Aorta (tissue), 5 donors: ENCODE data around the gene CD247. TPM values are rescaled to one million over a fixed set of nuclear protein-coding genes. Genes with fewer than 3 reads are reported as not detected.
"Not testable (repeated sequence)": the region's sequence is repeated elsewhere in the genome, so short reads cannot be mapped to it uniquely, and the experiment has no call there.

Experiments
- ATAC-seq: fragments of 200-7000 bp; cut with Tn5 transposase; one replicate; pipeline ENCODE4 v1.9.1; 2022; ENCODE audit warnings: moderate library complexity; ENCODE audit not compliant: low FRiP score
- DNase-seq, 2 donors: peaks; one replicate each; pipeline ENCODE4 v3.0.0-alpha.2; 2020
- H3K27ac ChIP-seq, 2 donors: one replicate each; pipeline ENCODE4 v1.5.1; 2013; ENCODE audit warnings: low read length in 2 of 2, mild to moderate bottlenecking in 2 of 2, moderate library complexity in 2 of 2, control low read depth in 1 of 2, inconsistent platforms in 1 of 2, low read depth in 1 of 2
- H3K27me3 ChIP-seq, 2 donors: one replicate each; pipeline ENCODE4 v1.6.1; 2013; ENCODE audit warnings: control low read depth in 1 of 2, low read length in 1 of 2, mild to moderate bottlenecking in 1 of 2, moderate library complexity in 1 of 2; ENCODE audit not compliant: insufficient read depth in 2 of 2, control insufficient read depth in 1 of 2
- H3K36me3 ChIP-seq, 2 donors: one replicate each; pipeline ENCODE4 v1.6.1; 2013; ENCODE audit warnings: control low read depth in 1 of 2, low read length in 1 of 2, mild to moderate bottlenecking in 1 of 2; ENCODE audit not compliant: insufficient read depth in 2 of 2, control insufficient read depth in 1 of 2
- H3K4me1 ChIP-seq, 2 donors: one replicate each; pipeline ENCODE4 v1.6.1; 2013; ENCODE audit warnings: low read length in 2 of 2, control low read depth in 1 of 2, mild to moderate bottlenecking in 1 of 2, moderate library complexity in 1 of 2; ENCODE audit not compliant: insufficient read depth in 2 of 2, control insufficient read depth in 1 of 2
- H3K4me3 ChIP-seq, 2 donors: one replicate each; pipeline ENCODE4 v1.5.1; 2013; ENCODE audit warnings: low read length in 2 of 2, control low read depth in 1 of 2, mild to moderate bottlenecking in 1 of 2
- H3K9me3 ChIP-seq: one replicate; pipeline ENCODE4 v1.6.1; 2013; ENCODE audit warnings: mild to moderate bottlenecking, low read length; ENCODE audit not compliant: control insufficient read depth
- WGBS, 2 donors: extraction: QIAGEN DNeasy Blood & Tissue Kit; methylation state at CpG; one replicate each; pipeline ENCODE4 v1.1.7; 2013; 5-methylcytosine and 5-hydroxymethylcytosine counted together
- intact Hi-C, 2 donors: fragments of 100-400 bp; cut with DNase I; formaldehyde crosslinking; loops; one replicate each; pipeline versions ENCODE4 v1.14.2 to v1.15.0; 2022
- polyA plus RNA-seq, 2 donors: library from polyadenylated mRNA; stranded (reverse); fragments of 200-250 nt; gene quantifications; one replicate each; pipeline ENCODE4 v1.2.3, GENCODE V29; 2013
- total RNA-seq, 2 donors: library from RNA; stranded (reverse); fragmentation: NEBNext Ultra II Directional; extraction: Animal tissue kit (Norgen Biotek cat#: 25700); gene quantifications; one replicate each; pipeline ENCODE4 v1.2.1, GENCODE V29; 2021
- donor health status: healthy with polysubstance abuse.
- donor health status: Bipolar disorder and iron deficiency.
- donor health status: DM: no; HTN: no; CAD: no.
- donor health status: DM: no; HTN: no; CAD: no.
- donor health status: DM: yes; HTN: yes; CAD: no.

CD247 gene
- total and polyA plus RNA-seq, 4 donors: 0.64 to 4.3 (median 4.0) TPM; not detected in 1

- Histone ChIP-seq H3K36me3 (no peaks in the 10 kb centered on the region), H3K9me3 (no peaks in the 10 kb centered on the region), H3K4me1 (peaks cover 0 to 4% of the 10 kb centered on the region in 2 donors), H3K27me3 (no peaks in the 10 kb centered on the region), H3K27ac (no peak overlapping the region), H3K4me3 (no peak overlapping the region)
- WGBS, 2 donors: 9 to 10% methylated on average over 5 of the region's 5 CpGs
- intact Hi-C loops: loop anchor here (5.0 kb wide), 1 partner anchor 131 kb away; no protein-coding TSS in a partner anchor
- peak; percentile 73 for ATAC-seq
- DNase-seq: peak; percentile 81 to 84
These were observed 37.8 kb upstream of the CD247 start for GRCh38 chr1:167555971-167556714.

GRCh38 chr1:167555072-167555471 is 36.7 kb upstream of the CD247 start:
- not testable (repeated sequence) for H3K9me3 ChIP-seq, H3K36me3 ChIP-seq, H3K4me3 ChIP-seq, ATAC-seq, DNase-seq, H3K4me1 ChIP-seq, H3K27ac ChIP-seq, H3K27me3 ChIP-seq
- intact Hi-C loops: loop anchor here (5.0 kb wide), 1 partner anchor 132 kb away; no protein-coding TSS in a partner anchor
- 100% methylated on average over 1 of the region's 1 CpG for WGBS, 2 donors

GRCh38 chr1:167554028-167554779 is 35.9 kb upstream of the CD247 start:
- 7 to 8% methylated on average over 15 of the region's 15 CpGs for WGBS, 2 donors
- Histone ChIP-seq H3K27me3 (no peaks in the 10 kb centered on the region), H3K36me3 (no peaks in the 10 kb centered on the region), H3K4me1 (peaks cover 0 to 4% of the 10 kb centered on the region in 2 donors), H3K4me3 (peak overlapping the region; percentile 66 to 78), H3K9me3 (no peaks in the 10 kb centered on the region), H3K27ac (no peak overlapping the region)
- ATAC-seq (peak; percentile 2), DNase-seq (no peak)
- intact Hi-C loops: no loop called here

GRCh38 chr1:167553136-167554027 is 35.1 kb upstream of the CD247 start, which contains the start of gene CREG1:
TSS of gene CREG1 (minus strand) at chr1:167553762.
- no peaks in the 10 kb centered on the region for H3K27me3 ChIP-seq
- DNase-seq: peak; percentile 96 to 97
- 0 to 1% methylated on average over 90 of the region's 90 CpGs for WGBS, 2 donors
- H3K4me1 ChIP-seq: peaks cover 0 to 8% of the 10 kb centered on the region in 2 donors
- ATAC-seq: peak; percentile 98
- no peaks in the 10 kb centered on the region for H3K9me3 ChIP-seq
- intact Hi-C loops: no loop called here
- H3K36me3 ChIP-seq: no peaks in the 10 kb centered on the region
- H3K4me3 ChIP-seq: peak within 1 kb of the TSS; percentile 66 to 96
- H3K27ac ChIP-seq: peak within 1 kb of the TSS in 1 of 2 donors; percentile 65

- no peak overlapping the region for H3K27ac ChIP-seq
- no peaks in the 10 kb centered on the region for H3K9me3 ChIP-seq
- no peaks in the 10 kb centered on the region for H3K27me3 ChIP-seq
- DNase-seq: no peak
- peaks cover 0 to 8% of the 10 kb centered on the region in 2 donors for H3K4me1 ChIP-seq
- WGBS, 2 donors: 92 to 96% methylated on average over 1 of the region's 1 CpG
- peaks cover 0 to 1% of the 10 kb centered on the region in 2 donors for H3K36me3 ChIP-seq
- H3K4me3 ChIP-seq: no peak overlapping the region
- intact Hi-C loops: no loop called here
- no peak for ATAC-seq
These were observed 33.0 kb upstream of the CD247 start for GRCh38 chr1:167551362-167551761.

- Histone ChIP-seq H3K4me1 (peaks cover 0 to 4% of the 10 kb centered on the region in 2 donors), H3K27me3 (no peaks in the 10 kb centered on the region), H3K36me3 (peaks cover 0 to 4% of the 10 kb centered on the region in 2 donors), H3K9me3 (no peaks in the 10 kb centered on the region), H3K4me3 (no peak overlapping the region), H3K27ac (no peak overlapping the region)
- 49 to 52% methylated on average over 5 of the region's 5 CpGs for WGBS, 2 donors
- ATAC-seq (peak; percentile 61), DNase-seq (no peak)
- intact Hi-C loops: no loop called here
These were observed 30.0 kb upstream of the CD247 start for GRCh38 chr1:167548059-167548932.

- Histone ChIP-seq H3K27me3 (no peaks in the 10 kb centered on the region), H3K27ac (no peak overlapping the region), H3K4me3 (no peak overlapping the region), H3K9me3 (no peaks in the 10 kb centered on the region), H3K4me1 (peaks cover 0 to 4% of the 10 kb centered on the region in 2 donors), H3K36me3 (peaks cover 0 to 4% of the 10 kb centered on the region in 2 donors)
- 84 to 86% methylated on average over 1 of the region's 1 CpG for WGBS, 2 donors
- no peak for ATAC-seq
- intact Hi-C loops: no loop called here
- DNase-seq: no peak
These were observed 28.6 kb upstream of the CD247 start for GRCh38 chr1:167546935-167547334.
